GM19035 (cell line): ENCODE results near the gene EPC2.

Experiments used
- ATAC-seq: cut with Tn5 transposase; IDR thresholded peaks from one replicate; pipeline ENCODE4 v1.9.1; 2021; ENCODE audit not compliant: unreplicated experiment

The EPC2 gene

DNA sequence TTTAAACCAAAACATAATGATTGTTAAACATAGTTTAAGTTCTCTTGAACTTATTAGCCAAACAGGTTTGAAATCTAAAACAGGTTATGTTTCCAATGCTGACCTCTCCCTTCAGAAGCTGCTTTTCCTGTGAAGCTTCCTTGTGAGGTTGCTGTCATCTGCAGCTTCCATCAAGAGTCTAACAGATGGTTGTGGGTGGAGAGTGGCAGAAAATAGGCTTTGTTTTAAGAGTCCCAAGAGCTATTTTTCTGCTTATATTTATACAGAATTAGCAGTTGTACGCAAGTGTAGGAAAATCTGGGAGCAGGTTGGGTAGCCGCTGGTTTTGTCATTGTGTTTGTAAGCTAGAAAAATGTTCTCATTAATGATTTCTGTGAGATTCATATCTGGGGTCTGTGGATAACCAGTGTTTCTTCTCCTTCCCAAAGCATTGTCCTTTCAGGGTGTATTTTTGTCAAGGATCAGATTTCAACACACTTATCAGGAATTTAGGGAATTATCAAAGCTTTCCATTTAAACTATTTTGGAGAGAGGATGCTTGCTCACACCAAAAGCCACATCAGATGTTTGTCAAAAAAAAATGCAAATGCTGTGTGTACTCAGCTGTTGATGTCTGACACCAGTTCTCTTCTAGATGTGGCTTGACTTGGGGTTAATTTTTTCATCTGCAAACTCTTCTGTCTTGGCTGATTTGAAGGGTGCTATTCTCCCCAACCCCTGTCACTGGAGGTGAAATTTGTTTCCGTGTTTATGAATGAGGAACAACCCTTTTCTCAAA lies 152.4 kb downstream of the EPC2 start:
- ATAC-seq = no peak

DNA sequence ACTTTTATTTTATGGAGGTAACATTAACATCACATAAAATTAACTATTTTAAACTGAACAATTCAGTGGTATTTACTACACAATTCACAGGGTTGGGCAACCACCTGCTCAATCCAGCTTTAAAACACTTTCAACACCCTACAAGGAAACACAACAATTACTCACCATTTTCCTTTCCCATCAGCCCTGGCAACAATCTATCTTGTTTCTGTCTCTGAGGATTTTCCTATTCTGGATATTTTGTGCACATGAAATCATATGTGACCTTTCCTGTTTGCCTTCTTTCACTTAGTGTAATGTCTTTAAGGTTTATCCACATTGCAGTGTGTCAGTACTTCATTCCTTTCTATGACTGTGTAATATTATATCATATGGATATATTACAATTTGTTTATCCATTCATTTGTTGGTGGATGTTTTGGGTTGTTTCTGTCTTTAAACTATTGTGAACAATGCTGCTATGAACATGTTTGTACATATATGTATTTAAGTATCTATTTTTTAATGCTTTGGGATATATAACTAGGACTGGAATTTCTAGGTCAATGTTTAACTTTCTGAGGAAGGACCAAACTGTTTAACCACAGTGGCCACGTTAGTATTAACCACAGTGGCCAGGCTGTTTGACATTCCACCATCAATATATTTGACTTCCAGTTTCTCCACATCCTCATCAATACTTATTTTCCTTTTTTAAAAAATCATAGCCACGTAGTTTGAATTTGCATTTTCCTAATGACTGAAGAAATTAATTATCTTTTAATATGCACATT lies 158.1 kb downstream of the EPC2 start:
- ATAC-seq = no peak

- no peak for ATAC-seq
These were observed 165.5 kb downstream of the EPC2 start for GRCh38 chr2:148810081-148810480.

- ATAC-seq = no peak
These were observed 167.8 kb downstream of the EPC2 start for GRCh38 chr2:148812306-148812705.

GRCh38 chr2:148813603-148814065 lies 169.1 kb downstream of the EPC2 start:
- peak; percentile 99 for ATAC-seq

GRCh38 chr2:148814143-148814859 lies 169.8 kb downstream of the EPC2 start:
- ATAC-seq = peak; percentile 4

GRCh38 chr2:148814860-148815419 lies 170.4 kb downstream of the EPC2 start:
- no peak for ATAC-seq

DNA sequence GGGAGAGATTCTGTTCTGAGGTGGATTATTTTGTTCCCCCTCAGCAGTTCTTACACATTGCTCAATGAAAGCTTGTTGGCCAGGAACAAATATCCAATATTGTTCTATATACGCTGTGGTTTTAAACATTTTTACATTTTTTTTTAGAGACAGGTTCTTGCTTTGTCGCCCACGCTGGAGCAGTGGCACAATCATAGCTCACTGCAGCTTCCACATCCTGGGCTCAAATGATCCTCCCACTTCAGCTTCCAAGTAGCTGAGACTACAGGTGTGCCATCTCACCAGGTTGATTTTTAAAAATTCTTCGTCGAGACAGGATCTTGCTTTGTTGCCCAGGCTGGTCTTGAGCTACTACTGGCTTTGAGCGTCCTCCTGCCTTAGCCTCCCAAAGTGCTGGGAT lies 171.6 kb downstream of the EPC2 start:
- no peak for ATAC-seq

DNA sequence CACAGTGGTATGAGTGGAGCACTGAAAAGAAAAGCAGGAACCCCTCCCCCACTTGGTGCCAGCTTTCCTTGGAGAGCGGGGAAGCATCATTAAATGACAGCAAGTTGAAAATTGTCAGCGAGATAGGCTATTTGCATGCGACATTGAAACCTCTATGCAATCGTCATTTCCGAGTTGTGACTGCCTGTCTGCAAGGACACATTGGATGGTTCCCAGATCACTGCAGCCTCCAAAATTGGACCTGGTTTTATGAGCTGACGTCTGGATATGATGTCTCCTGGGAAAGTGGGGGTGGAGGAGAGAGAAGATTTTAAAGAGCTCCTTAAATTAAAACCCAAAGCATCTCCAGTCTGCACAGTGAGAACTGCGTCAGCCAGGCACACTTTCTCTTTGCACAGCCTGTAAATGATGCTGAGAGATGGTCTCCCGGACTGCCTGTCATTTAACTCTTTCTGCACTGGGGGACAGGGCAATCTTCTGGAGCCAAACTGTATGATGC lies 172.7 kb downstream of the EPC2 start:
- no peak for ATAC-seq

DNA sequence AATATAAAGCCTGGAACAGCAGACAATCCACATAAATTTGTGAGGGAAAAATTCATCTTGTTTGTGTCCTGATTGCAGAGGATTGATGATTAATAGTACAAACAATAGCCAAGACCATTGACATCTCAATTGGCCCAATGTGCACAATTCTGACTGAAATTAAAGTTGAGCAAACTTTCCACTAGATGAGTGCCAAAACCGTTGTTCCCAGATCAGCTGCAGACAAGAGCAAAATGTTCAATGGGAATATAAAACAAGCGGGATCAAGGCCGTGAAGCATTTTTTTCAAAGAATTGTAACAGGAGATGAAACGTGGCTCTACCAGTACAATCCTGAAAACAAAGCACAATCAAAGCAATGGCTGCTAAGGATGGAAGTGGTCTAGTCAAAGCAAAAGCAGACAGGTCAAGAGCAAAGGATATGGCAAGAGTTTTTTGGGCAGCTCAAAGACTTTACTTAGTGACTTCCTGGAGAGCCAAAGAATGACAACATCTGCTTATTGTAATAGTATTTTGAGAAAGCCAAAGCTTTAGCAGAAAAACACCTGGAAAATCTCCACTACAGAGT lies 174.6 kb downstream of the EPC2 start:
- ATAC-seq = no peak

GRCh38 chr2:148824190-148824589 lies 179.6 kb downstream of the EPC2 start:
- ATAC-seq = no peak

- ATAC-seq = no peak
These were observed 182.2 kb downstream of the EPC2 start for GRCh38 chr2:148826791-148827190.

GRCh38 chr2:148828941-148829340 lies 184.4 kb downstream of the EPC2 start:
- ATAC-seq = no peak

DNA sequence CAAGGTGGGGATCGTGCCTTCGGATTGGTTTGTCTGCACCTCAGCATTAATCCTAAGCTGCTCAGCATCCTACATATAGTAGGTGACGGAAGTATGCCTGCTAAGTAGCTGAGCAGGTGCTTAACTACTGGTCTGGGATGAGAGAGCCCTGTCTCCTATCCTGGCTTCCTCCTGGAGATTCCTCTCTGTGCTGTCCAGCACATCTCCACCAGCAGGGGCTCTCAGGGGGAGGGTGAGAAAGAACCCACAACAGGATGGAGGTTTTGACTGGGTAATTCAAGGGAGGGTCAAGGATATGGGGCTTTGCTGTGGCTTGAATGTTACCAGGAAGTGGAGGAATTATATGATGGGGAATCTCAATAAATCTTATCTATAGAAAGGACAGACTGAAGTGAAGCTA lies 185.1 kb downstream of the EPC2 start:
- ATAC-seq = no peak

DNA sequence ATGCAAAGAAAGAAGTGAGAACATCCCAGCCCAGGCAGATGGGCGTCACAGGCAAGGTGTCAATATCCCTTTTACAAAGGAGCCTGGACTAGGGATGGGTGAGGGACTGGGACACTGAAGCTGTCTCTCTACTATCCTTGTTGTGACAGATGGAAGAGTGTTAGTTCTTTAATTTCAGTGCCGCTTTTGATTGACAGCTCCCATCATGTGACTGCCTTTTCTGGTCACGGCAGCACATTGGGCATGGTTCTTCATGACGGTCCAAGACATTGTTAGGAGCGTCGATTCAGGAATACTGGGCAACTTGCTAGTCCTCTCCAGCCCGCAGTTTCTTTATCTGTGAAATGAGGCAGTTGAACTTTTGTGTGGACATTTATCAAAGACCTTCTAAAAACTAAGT lies 188.1 kb downstream of the EPC2 start:
- ATAC-seq = no peak
